Fibroblast of upper back skin (primary cell): ENCODE results near the gene GPC6.

Experiments
- DNase-seq: peaks from one replicate; pipeline ENCODE4 v3.0.0-alpha.2; 2013

The GPC6 gene

DNA sequence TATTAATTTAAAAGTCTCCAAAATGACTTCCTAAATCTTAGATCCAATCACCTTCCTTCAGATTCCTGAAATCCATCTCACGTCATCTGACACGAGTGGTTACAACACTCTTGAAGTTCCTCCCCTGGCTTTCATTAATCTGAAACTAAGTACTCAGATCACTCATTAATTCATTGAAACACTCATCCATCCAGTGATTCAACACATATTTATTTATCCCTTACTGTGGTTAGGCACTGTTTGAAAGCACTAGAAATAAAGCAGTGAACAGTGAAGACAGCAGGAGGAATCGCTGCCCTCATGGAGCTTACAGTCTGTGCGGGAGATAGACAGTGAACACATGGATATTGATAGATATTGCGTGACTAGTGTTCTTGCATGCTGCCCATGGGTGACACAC is 780.5 kb downstream of the GPC6 start:
- no peak for DNase-seq

DNA sequence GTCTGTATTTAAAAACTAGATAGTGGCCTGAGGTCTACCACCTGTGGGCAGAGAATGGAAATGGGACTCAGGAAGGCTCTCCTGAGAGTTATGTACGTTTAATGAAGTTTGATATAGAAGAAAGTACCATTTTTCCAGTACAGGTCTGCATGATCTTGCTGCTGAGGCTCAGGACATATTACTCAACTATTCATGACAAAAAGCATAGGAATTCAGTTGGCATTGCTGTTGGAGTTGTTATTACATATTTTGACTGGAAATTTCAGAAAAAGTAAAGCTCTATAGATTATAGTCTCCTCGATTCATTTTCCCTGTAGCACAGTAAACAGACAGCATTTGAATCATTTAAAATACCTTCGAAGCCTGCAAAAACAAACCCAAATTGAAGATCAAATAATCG is 783.1 kb downstream of the GPC6 start:
- peak; percentile 70 for DNase-seq

DNA sequence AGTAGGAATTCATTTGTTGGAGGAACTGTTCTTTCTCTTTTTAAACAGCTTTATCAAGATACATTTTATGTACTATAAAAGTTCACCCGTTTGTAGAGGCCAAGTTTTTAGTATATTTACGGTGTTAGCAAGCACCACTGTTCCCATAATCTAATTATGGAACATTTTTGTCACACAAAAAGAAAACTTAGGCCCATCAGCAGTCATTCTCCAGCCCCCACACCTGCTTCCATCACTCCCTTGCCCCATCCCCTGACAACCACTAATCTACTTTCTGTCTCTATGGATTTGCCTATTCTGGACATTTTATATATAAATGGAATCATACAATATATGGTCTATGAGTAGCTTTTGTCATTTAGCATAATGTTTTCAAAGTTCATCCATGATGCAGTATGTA is 787.9 kb downstream of the GPC6 start:
- no peak for DNase-seq

DNA sequence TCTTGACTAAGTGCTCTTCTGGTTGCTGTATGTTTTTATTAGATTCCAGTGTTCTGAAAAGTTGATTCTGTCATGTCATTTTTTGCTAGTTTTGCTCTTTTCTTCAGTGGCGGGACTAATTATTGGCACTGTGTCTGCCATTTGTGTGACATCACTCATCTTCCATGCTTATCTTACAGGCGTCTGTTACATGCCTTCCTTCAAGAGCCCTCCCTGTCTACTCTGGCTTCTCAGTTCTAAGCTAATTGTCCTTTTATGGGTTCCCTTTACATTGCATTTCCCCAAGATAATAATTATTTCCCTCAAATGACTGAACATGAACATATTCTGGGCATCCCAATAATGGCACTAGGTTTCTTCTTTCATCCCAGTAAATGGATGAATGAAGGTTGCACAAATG is 793.8 kb downstream of the GPC6 start:
- no peak for DNase-seq

DNA sequence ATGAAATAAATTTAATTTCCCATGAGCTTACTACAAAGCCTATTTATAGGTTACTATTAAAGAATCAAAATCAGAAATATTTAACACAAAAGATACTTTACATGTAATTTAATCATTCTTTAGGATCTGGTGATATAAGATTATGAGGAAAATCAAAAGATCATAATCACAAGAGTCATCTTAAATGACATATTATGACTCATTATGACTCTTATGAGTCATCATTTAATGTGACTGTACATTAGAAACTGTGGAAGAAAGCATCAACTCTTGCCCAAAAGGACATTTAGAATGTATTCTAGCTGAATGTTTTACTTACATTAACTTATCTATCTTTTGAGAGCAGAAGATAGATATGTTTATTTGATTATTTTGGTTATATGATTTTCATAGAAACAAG is 794.2 kb downstream of the GPC6 start:
- DNase-seq, result peak; percentile 49

DNA sequence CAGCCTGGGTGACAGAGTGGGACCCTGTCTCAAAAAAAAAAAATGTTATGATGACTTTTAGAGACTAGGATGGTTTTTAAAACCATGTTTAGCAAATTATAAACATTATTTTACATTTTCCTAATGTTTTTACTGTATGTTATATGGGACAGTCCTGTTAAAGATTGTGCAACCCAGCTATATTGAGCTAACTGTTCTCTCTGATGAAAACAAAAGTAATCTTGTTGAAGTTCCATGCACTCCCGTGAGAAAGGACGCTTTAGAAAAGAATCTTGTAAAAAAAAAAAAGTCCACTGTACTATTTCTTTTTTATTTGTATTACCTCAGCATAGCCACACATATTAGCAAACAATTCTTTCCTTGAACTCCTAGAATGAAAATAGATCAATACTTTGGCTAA is 801.6 kb downstream of the GPC6 start:
- DNase-seq, result no peak

DNA sequence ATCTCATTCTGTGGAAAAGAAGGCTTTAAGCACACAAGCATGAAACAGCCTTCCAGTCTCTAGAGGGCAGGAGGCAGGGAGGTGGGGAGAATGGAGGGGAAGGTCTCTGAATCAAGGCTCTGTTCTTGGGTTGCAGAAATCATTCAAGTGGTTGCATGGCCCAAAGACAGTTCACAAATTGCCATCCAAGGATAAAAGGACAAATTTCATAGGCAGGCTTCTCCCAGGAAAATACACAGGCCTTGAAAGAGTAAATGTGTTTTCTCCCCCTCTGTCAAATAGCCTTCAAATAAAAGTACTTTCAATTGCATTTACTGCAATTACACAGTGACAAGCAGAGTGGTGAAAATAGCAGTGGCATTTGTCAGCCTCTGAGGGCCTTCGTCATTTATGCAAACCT is 802.0 kb downstream of the GPC6 start:
- no peak for DNase-seq

DNA sequence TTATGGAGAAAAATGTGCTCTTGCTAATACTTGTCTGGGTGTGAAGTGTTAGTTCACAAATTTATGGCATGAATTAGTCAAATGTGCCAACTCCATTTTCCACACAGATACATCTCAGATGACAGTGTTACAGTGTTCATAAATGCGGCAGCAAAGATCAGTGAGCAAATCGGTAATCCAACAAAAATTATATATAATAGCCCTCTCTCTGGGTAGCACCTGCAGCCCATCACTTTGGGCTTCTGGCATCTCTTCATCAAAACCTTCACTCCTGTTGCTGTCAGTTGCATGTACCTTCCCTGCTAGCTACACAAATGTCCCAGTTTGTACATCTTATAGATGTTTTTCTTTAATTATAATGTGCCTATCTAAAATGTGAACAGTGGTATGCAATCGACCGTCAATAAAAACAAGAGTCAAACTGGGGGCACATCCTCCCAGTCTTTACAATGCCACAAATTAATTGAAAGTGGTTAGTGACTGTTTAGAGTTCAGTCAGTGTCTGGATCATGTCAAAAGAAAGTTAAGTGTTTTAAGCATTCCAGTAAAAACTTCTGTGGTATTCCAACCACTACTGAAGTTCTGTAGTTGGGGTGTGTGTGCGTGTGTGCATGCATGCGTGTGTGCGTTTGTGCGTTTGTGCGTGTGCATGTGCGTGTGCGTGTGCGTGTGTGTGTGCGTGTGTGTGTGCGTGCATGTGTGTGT is 804.0 kb downstream of the GPC6 start:
- no peak for DNase-seq

DNA sequence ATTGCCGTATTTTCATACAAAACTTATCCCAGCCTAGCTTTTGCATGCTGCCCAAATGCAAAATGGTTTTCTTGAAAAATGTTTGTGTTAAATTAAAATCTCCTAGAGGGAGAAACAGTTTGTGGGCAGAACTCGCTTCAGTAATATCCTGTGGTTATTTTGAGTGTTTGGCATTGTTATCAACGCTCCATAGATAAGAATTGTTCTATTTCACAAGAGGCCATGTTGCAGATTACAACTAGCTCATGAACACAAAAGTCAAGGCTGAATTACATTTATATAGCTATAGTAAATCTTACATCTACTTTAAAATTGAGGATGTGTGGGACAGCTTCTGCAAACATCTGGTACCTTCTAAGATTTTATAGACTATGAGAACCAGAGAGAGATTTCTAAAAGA is 805.0 kb downstream of the GPC6 start:
- no peak for DNase-seq

DNA sequence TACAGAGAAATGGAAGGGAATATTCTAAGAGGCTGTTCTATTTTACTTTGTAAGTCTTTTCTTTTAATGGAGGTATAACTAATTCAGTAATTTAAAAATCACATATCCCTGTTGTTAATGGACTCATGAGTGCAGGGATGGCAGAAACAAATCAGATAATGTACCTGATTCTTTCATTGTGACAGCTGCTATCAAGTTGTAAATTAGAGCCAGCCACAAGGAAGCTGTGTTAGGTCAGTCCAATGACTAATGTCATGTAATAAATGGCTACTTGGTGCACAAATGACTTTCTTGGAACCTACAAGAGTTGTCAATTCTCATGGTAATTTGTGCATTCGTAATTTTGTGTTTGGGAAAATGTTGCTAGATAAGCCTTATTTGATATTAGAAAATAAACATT is 806.5 kb downstream of the GPC6 start:
- DNase-seq, result no peak

DNA sequence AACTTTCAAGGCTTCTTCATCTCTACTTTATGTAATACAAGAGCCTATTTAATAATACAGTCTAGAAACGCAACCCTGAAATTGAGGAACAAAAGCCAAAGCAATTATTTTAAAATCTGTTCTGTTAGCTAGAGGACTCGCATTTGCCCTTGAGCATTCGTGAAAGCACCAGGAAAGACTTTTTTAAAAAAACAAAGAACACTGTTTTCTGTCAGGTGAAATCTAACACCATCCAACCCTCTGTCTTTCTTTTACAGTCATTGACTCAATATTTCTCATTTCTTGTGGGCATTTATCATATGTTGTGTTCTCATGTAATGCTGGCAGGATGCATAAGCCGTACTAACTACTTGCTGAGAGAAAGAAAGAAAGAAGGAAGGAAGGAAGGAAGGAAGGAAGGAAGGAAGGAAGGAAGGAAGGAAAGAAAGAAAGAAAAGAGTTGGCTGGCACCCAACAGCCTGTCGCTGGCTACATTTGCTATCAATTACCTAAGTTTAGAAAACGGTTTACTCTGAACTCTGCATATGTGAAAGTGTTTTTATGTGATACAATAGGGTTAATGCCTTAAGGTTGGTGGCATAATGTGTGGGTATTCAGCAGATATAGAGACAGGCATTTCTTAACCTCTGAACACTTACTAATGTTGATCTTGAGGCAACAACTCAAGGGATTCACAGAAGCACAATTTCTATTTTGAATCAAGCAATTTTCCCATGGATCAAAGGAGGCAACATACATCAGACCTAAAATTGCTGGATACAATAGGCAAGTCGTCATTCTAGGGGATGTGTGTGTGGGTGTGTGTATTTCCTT is 807.4 kb downstream of the GPC6 start:
- no peak for DNase-seq

DNA sequence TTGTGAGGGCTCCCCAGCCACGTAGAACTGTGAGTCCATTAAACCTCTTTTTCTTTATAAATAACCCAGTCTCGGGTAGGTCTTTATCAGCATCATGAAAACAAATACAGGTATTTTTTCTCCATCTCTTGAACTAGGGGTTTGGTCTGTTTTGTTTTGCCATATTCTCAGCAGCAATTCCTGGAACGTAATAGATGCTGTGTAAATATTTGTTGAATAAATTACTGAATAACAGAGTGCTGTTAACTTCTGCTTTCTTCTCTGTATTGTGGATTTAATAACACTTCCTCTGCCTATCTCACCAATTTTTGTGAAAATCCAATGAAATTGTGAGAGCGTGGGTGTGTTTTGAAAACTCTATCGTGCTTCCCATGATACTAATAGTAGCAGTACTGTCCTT is 823.4 kb downstream of the GPC6 start:
- no peak for DNase-seq

DNA sequence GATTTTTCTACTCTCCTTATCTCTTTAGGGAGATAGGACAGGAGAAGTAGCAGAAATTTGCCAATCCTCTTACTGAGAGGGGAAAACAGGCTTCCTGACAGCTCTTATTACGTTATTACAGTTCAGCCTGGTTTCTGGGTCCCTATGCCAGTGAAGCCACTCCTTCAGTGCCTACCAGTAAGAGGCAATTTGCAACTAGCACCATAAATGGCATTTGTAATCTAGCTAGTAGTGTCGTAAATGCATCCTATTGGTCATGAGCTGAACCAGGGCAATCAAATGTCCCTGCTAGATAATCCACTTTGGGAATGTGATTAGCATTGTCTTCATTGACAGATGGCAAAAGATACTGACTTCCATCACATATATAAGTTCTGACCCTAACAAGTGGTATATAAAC is 824.1 kb downstream of the GPC6 start:
- DNase-seq, result no peak

DNA sequence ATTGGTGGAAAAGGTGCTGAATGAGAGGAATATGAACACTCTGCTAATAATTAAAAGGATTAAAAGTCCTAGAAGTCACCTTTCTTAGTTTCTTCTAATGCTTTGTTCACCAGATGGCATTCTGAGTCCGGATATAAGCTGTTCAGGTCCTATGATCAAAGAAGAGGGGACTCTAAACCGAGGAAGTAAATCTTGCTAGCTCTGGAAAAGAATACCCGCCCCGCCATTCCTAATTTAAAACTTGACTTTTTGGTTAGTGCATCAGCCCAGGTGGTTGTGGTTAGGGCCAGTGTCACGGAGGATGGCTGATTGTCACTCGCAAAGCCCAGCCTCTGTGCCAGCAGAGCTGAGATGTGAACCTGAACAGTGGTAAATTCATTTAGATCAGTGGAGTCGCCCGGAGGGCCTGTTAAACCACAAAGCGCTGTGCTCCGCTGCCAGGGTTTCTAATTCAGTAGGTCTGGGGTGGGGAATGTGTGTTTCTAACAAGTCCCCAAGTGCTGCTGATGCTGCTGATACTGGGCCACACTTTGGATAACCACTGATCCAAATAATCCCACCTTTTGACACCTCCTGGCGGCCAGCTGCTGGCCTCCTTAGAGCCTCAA is 827.5 kb downstream of the GPC6 start:
- no peak for DNase-seq

DNA sequence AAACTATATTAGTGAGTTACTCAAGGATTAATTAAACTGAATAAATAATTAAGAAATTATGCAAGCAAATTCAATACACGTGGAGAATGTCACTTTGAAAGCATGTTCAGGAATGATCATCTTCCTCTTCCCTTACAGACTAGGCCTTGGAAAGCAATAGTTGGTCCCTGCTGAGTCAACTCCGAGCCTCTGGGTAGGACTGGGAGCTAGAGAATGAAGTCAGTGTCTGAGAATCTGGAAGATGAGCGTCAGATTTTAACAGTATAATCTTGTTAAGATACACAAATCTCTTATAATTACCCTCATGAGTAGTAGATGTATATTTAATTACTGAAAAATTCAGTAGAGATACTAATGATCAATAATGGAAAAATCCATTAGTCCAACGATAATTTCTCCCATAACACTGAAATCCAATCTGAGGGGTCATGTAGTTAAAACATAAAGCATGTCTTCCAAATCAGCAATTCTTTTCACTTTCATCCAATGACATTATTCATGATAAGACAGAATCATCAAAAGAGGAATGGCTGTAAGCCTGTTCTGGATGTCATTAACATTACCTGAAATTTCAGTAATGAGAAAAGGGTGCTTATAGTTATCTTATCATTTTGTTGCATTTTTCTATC is 829.9 kb downstream of the GPC6 start:
- peak; percentile 52 for DNase-seq

DNA sequence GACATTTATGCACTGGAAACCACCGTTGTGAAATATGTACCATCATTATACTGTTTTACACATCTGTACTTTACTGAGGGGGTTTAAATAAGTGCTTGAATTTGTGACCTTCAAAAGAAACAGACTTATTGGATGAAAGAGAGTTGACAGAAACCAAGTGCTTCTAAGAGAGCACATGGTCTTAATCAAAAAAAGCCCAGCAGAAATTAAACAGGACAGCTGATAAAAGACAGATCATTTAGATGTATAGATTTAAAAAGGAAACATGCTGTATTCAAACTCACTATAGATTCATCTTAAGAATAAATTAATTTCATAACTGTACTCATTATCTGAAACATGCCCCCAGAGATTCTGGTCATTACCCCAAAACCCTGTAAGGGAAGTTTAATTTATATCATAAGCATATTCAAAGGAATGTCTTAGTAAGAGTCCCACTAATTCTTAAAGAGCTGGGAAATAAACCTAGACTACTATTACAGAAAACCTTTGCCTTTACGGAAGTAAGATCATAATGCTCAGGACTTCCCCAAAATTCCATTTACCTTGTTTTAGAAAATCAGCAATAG is 831.1 kb downstream of the GPC6 start:
- DNase-seq, result no peak

DNA sequence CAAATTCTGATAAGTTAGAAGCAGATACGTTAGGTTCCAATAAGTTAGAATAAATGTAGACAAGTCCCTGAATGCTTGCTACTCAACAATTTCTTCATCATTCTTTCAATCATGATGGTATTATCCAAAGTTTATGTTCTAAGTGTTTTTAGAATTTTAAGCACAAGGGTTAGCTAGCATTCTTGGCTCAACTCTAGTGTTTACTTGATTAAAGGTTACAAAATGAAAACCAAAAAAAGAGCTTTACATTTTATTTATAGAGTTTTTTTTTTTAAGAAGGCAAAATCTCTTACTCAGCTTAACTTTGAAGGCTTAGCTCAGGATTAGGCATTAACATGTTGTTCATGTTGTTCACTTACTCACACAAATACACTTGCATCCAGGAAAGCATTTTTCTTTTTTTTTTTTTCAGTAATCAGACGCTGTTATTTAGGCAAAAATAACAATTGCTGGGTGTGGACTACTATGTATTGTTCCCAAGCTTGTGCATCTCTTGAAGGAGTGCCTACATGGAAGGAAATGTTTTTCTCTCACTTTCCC is 832.3 kb downstream of the GPC6 start:
- no peak for DNase-seq

DNA sequence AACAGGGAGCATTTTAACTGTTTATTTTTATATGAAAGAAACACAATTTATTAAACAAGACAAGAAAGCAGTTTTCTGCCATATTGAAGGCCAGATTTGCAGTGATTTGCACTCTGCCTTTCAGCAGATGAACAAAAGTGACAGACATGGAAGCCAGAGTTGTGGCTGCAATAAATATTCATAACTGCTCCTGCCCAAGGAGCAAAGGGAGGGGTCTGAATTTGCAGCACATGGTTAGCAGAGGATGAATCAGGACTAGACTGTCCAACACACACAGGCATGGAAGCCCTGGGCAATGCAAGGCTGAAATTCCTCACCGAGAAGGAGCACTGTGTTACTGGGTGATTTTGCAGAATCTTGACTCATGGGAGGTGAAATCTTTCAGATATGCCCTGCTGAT is 834.7 kb downstream of the GPC6 start:
- DNase-seq, result peak; percentile 80

DNA sequence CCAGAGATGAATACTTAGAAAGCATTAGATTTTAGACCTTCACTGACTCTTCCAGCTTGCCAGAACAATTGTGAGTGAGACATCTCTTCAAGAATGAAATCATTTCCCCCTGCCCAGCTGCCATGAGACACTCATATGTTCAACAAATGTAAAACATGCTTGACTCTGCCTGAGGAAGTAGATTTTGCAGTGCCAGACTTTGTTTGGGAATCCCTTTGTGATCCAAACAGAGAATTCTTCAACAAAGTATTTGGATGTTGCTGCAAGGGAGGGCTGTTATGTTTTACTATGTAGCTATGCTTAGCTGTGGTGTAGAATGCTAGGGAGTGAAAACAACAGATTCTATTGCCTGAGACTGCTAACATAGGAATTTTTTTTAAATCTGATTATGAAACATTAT is 836.5 kb downstream of the GPC6 start:
- DNase-seq, result peak; percentile 83

DNA sequence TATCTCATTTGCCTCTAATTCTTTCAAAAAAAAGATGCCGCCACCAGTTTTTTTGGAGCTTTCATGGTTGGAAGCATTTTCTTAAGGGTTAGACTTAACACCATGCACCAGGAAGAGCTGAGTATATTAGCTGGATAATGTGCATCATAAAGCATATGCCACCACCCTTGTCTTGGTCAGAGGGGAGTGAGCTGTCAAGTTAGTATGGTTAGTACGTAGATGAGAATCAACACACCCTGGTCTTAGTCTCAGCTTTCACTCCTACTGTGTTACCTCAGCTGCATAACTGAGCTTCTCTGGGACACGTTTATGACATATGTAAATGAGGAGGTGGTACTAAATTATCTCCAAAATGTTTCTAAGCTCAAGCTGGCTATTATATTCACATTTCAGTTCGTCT is 837.2 kb downstream of the GPC6 start:
- no peak for DNase-seq

DNA sequence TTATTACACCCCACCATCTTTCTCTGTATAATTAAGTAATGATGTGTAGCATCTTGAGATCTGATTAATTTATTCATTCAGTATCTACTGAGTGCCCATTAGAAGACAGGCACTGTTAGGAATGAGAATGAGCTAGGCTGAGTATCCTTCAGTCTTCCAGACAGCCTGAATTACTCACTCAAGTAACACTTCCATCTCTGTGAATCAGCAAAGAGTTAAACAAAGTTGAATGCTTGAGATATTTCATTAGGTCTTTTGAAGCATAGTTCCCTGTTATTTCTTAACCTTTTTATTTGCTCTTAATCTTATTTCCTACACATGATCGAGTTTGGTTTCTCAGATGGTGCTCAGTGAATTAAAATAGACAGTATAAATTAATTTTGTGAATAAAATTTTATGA is 839.1 kb downstream of the GPC6 start:
- DNase-seq, result peak; percentile 68

DNA sequence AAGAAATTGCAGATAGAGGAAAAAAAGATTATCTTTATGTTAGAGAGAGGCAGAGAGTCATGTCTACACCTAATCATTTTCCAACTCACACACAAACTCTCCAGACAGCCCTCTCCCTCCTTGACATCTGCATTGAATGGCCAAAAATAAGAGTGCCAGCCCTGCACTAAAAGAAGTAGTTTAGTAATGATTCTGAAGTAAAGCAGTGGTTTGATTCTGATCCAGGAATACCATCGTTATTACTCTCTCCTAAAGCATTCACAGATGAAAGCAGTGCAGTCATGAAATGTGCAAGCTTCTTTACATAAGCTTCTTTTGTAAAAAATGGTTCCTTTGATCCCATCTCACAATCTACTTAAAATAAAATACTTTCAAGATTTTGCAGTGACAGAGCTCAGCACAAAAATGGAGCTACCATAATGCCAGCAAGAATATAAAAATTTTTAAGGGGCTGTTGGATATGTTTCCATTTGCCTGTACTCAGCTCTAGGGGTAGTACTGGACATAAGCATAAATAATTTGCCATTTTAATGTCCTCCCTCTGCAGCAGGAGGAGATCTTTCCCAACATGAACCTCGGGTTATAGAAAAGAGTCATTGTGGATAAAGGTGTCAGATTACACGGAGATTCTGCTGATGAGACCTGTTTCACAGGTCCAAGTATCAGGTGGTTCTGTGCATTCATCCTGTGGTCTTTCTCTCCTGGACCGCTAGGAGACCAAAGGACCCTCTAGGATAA is 846.6 kb downstream of the GPC6 start:
- DNase-seq, result peak; percentile 96
